HG02678 (cell line): Measurements from ENCODE around the gene MIEF1.

Experiments
- ATAC-seq: cut with Tn5 transposase; IDR thresholded peaks from one replicate; pipeline ENCODE4 v1.9.1; 2021; ENCODE audit warnings: mild to moderate bottlenecking, moderate library complexity; ENCODE audit not compliant: unreplicated experiment

The MIEF1 gene

GRCh38 chr22:39527481-39527961 lies 25.4 kb downstream of the MIEF1 start:
- no peak for ATAC-seq

GRCh38 chr22:39528080-39528661 lies 26.1 kb downstream of the MIEF1 start:
- ATAC-seq, result no peak

- ATAC-seq, result peak; percentile 28
Observed at GRCh38 chr22:39528681-39529486, 26.8 kb downstream of the MIEF1 start.

- no peak for ATAC-seq
Observed at GRCh38 chr22:39529487-39529851, 27.4 kb downstream of the MIEF1 start.

- no peak for ATAC-seq
Observed at GRCh38 chr22:39530116-39530515, 28.0 kb downstream of the MIEF1 start.

- no peak for ATAC-seq
Observed at GRCh38 chr22:39530692-39531331, 28.7 kb downstream of the MIEF1 start.

GRCh38 chr22:39532215-39533073 lies 30.4 kb downstream of the MIEF1 start, which contains the start of gene RPS19BP1:
Gene RPS19BP1, minus strand, starts transcription at chr22:39532748. Its CDS starts 10 bp downstream, at chr22:39532738.
- ATAC-seq, result peak; percentile 82

- ATAC-seq, result no peak
Observed at GRCh38 chr22:39534092-39534506, 32.0 kb downstream of the MIEF1 start.

GRCh38 chr22:39534591-39535356 lies 32.7 kb downstream of the MIEF1 start:
- no peak for ATAC-seq

GRCh38 chr22:39535357-39535725 lies 33.3 kb downstream of the MIEF1 start:
- ATAC-seq, result no peak

- no peak for ATAC-seq
Observed at GRCh38 chr22:39535831-39536449, 33.9 kb downstream of the MIEF1 start.

- ATAC-seq, result no peak
Observed at GRCh38 chr22:39536711-39537110, 34.6 kb downstream of the MIEF1 start.

- no peak for ATAC-seq
Observed at GRCh38 chr22:39537975-39538374, 35.9 kb downstream of the MIEF1 start.

GRCh38 chr22:39543095-39543494 lies 41.0 kb downstream of the MIEF1 start:
- no peak for ATAC-seq

- ATAC-seq, result no peak
Observed at GRCh38 chr22:39545386-39546365, 43.6 kb downstream of the MIEF1 start.

GRCh38 chr22:39546889-39547586 lies 44.9 kb downstream of the MIEF1 start:
- no peak for ATAC-seq

- no peak for ATAC-seq
Observed at GRCh38 chr22:39547587-39547947, 45.5 kb downstream of the MIEF1 start.

- no peak for ATAC-seq
Observed at GRCh38 chr22:39553429-39553828, 51.3 kb downstream of the MIEF1 start.
